K562 (cell line): Measurements from ENCODE around the gene POU3F1. TPM values are rescaled to one million over a fixed set of nuclear protein-coding genes. Genes with fewer than 3 reads are reported as not detected.
A peak's percentile ranks its signal among the peaks of the same experiment; 100 is the strongest.

Experiments
- ATAC-seq: fragments of 200-7000 bp; cut with Tn5 transposase; 3 replicates; pipeline ENCODE4 v1.9.1; 2020; ENCODE audit warnings: moderate library complexity
- BruUV-seq: library from RNA; stranded (reverse); fragments of 400-500 nt; replicated peaks from 2 replicates; lab custom pipeline; 2021; lab: Mats Ljungman, UMichigan
- CTCF ChIA-PET: fragments of 300-600 bp; formaldehyde crosslinking; extraction: SDS; loops from one replicate; lab custom pipeline; 2021; ENCODE audit warnings: low intra/inter-chr PET ratio; lab: Yijun Ruan, JAX
- POLR2A ChIA-PET: fragments of 300-600, 350-650 bp; sonication (Branson Sonifier 250); formaldehyde crosslinking; extraction: SDS; loops from one replicate; lab custom pipeline; 2021; ENCODE audit warnings: antibody characterized with exemption, inconsistent platforms; lab: Yijun Ruan, JAX
- DNase-seq, 4 experiments: peaks; one replicate each; pipeline versions ENCODE4 v3.0.0 to v3.0.0-alpha.2; 2011 to 2018; ENCODE audit warnings: low spot score in 3 of 4, mixed read lengths in 3 of 4; ENCODE audit errors: extremely low read depth in 1 of 4
- FAIRE-seq: peaks from 2 replicates; lab custom pipeline; 2011; peaks lifted over from hg19 to GRCh38; lab: Jason Lieb, UNC
- H2AFZ ChIP-seq: 2 replicates; pipeline ENCODE4 v1.6.0; 2011; ENCODE audit warnings: low read depth, low read length, control low read depth, inconsistent platforms
- H3K27ac ChIP-seq: fragments of 200-600 bp; 3 replicates; pipeline ENCODE4 v1.8.0; 2011; ENCODE audit warnings: low read depth, mild to moderate bottlenecking, control low read depth, inconsistent platforms, low read length, moderate library complexity, mixed read lengths; ENCODE audit errors: extremely low read depth
- H3K27me3 ChIP-seq, 2 experiments: fragments of 300-600 bp in 1 of 2; 2 replicates in 1 of 2; 3 replicates in 1 of 2; pipeline versions ENCODE4 v1.6.0 to v1.8.0; 2011; ENCODE audit warnings: inconsistent platforms in 2 of 2, low read length in 2 of 2, mild to moderate bottlenecking in 1 of 2, mixed read lengths in 1 of 2, moderate library complexity in 1 of 2; ENCODE audit not compliant: control insufficient read depth in 2 of 2, insufficient read depth in 2 of 2
- H3K36me3 ChIP-seq: fragments of 300-600 bp; 3 replicates; pipeline ENCODE4 v1.8.0; 2011; ENCODE audit warnings: mild to moderate bottlenecking, low read length, inconsistent platforms; ENCODE audit not compliant: control insufficient read depth, insufficient read depth
- H3K4me1 ChIP-seq, 2 experiments: fragments of 200-600 bp in 1 of 2; replicated peaks in 1 of 2; 2 replicates in 1 of 2; 3 replicates in 1 of 2; pipeline versions ENCODE4 v1.5.1 to v1.8.0; 2011; ENCODE audit warnings: inconsistent platforms in 2 of 2, low read length in 2 of 2, mild to moderate bottlenecking in 1 of 2, mixed read lengths in 1 of 2, moderate library complexity in 1 of 2; ENCODE audit not compliant: control insufficient read depth in 2 of 2, insufficient read depth in 2 of 2
- H3K4me2 ChIP-seq: 2 replicates; pipeline ENCODE4 v1.6.1; 2011; ENCODE audit warnings: low read length, control low read depth, inconsistent platforms, mixed read lengths; ENCODE audit not compliant: insufficient read depth
- H3K4me3 ChIP-seq: fragments of 200-600 bp; sonication (generic), shearing (Covaris generic); 2 replicates; pipeline ENCODE4 v1.5.1; 2016; ENCODE audit warnings: control low read depth, inconsistent platforms
- H3K79me2 ChIP-seq: fragments of 200-600 bp; 3 replicates; pipeline ENCODE4 v1.8.0; 2011; ENCODE audit warnings: low read length, inconsistent platforms; ENCODE audit not compliant: control insufficient read depth, insufficient read depth
- H3K9ac ChIP-seq, 2 experiments: 2 replicates each; pipeline versions ENCODE4 v1.6.0 to v1.6.1; 2011; ENCODE audit warnings: low read depth in 2 of 2, low read length in 2 of 2, control low read depth in 1 of 2, inconsistent platforms in 1 of 2, mild to moderate bottlenecking in 1 of 2, mixed read lengths in 1 of 2; ENCODE audit not compliant: insufficient read depth in 1 of 2
- H3K9me1 ChIP-seq: one replicate; pipeline ENCODE4 v1.6.0; 2011; ENCODE audit warnings: inconsistent platforms, mild to moderate bottlenecking, low read length, moderate library complexity; ENCODE audit not compliant: control insufficient read depth, insufficient read depth
- H3K9me3 ChIP-seq: replicated peaks from 2 replicates; pipeline ENCODE4 v1.5.1; 2011; ENCODE audit warnings: low read depth, low read length, inconsistent platforms; ENCODE audit not compliant: control insufficient read depth, insufficient read depth
- H4K20me1 ChIP-seq: replicated peaks from 2 replicates; pipeline ENCODE4 v1.6.1; 2011; ENCODE audit warnings: low read length, inconsistent platforms, mixed read lengths; ENCODE audit not compliant: control insufficient read depth, insufficient read depth
- ELF4 ChIP-seq: fragments of 450-650 bp; formaldehyde crosslinking; IDR thresholded peaks from 2 replicates; pipeline ENCODE4 v1.4.0; 2022; ENCODE audit warnings: missing genetic modification characterization
- HNRNPL ChIP-seq: fragments of 200-400 bp; formaldehyde crosslinking; IDR thresholded peaks from 2 replicates; pipeline ENCODE4 v1.6.1; 2017; ENCODE audit warnings: low read depth, mild to moderate bottlenecking, low read length
- MAFK ChIP-seq: IDR thresholded peaks from 2 replicates; pipeline ENCODE4 v1.6.1; 2011; ENCODE audit warnings: low read length, improper control_type of control experiment
- NR1H2 ChIP-seq: sonication (generic); formaldehyde crosslinking; IDR thresholded peaks from 2 replicates; pipeline ENCODE4 v1.4.0; 2020; ENCODE audit warnings: mild to moderate bottlenecking, missing genetic modification reagents
- NR3C1 ChIP-seq: sonication (generic); formaldehyde crosslinking; IDR thresholded peaks from 2 replicates; pipeline ENCODE4 v1.8.1; 2022; ENCODE audit warnings: missing genetic modification reagents
- POLR2G ChIP-seq: fragments of 200-400 bp; formaldehyde crosslinking; IDR thresholded peaks from 2 replicates; pipeline ENCODE4 v1.6.1; 2017; ENCODE audit warnings: low read depth, mild to moderate bottlenecking, antibody characterized with exemption, low read length, moderate library complexity
- SAFB2 ChIP-seq: fragments of 200-400 bp; formaldehyde crosslinking; IDR thresholded peaks from 2 replicates; pipeline ENCODE4 v1.6.1; 2018; ENCODE audit warnings: borderline replicate concordance, low read length, low read depth, moderate library complexity; ENCODE audit not compliant: severe bottlenecking
- SIX5 ChIP-seq, 2 experiments: IDR thresholded peaks; 2 replicates each; pipeline ENCODE4 v1.6.1; 2011; ENCODE audit warnings: low read length in 2 of 2, borderline replicate concordance in 1 of 2, low read depth in 1 of 2, mild to moderate bottlenecking in 1 of 2, moderate library complexity in 1 of 2; ENCODE audit not compliant: insufficient read depth in 1 of 2
- TEAD2 ChIP-seq: fragments of 450-650 bp; IDR thresholded peaks from 2 replicates; pipeline ENCODE4 v1.6.1; 2016; ENCODE audit warnings: missing genetic modification characterization, control low read depth, missing compliant biosample characterization
- ZC3H4 ChIP-seq: sonication (generic); formaldehyde crosslinking; IDR thresholded peaks from 2 replicates; pipeline ENCODE4 v1.9.0; 2021; ENCODE audit warnings: missing genetic modification reagents, borderline replicate concordance
- ZNF263 ChIP-seq: sonication (generic); formaldehyde crosslinking; IDR thresholded peaks from 2 replicates; pipeline ENCODE4 v1.8.0; 2022; ENCODE audit warnings: mild to moderate bottlenecking, missing genetic modification reagents, borderline replicate concordance
- ZNF41 ChIP-seq: fragments of 250-450 bp; sonication (Bioruptor Pico); conservative IDR thresholded peaks from 2 replicates; pipeline ENCODE4 v1.4.0; 2020; ENCODE audit warnings: mild to moderate bottlenecking
- ZNF717 ChIP-seq: fragments of 250-450 bp; sonication (Bioruptor Pico); IDR thresholded peaks from 2 replicates; pipeline ENCODE4 v1.5.0; 2021
- WGBS: fragments of 100-300 bp; shearing (Covaris generic); methylation state at CpG from one replicate; pipeline ENCODE4 v1.1.6; 2016; ENCODE audit warnings: low coverage, mixed read lengths; ENCODE audit not compliant: insufficient coverage; ENCODE audit errors: missing lambda C conversion rate; 5-methylcytosine and 5-hydroxymethylcytosine counted together
- in situ Hi-C: fragments of 300-500 bp; cut with MboI; formaldehyde crosslinking; loops from 4 replicates; pipeline ENCODE4 v1.15.0; 2018; ENCODE audit warnings: inconsistent platforms, mixed read lengths
- intact Hi-C: fragments of 100-400 bp; cut with micrococcal nuclease; formaldehyde crosslinking; loops from 2 replicates; pipeline ENCODE4 v1.14.2; 2022
- polyA plus RNA-seq, 8 experiments: library from polyadenylated mRNA; depleted of rRNA in 4 of 8; stranded (reverse) in 5 of 8; unstranded in 3 of 8; fragments of >200 nt; fragmentation: Nextera tagmentation in 2 of 8; fragmentation: Illumina TruSeq in 1 of 8; extraction: Ambion mirVana in 2 of 8; extraction: Trizol in 1 of 8; gene quantifications; 2 replicates each; pipeline versions ENCODE4 v1.2.1 to v1.2.3, GENCODE V29; 2011 to 2014; ENCODE audit warnings: inconsistent platforms in 1 of 8, missing spikeins in 1 of 8
- total RNA-seq, 7 experiments: library from RNA; depleted of rRNA in 6 of 7; stranded (reverse); fragments of >200 nt in 6 of 7; fragmentation: Illumina TruSeq in 2 of 7; extraction: Trizol in 2 of 7; gene quantifications; 2 replicates each; pipeline versions ENCODE4 v1.2.1 to v1.2.3, GENCODE V29; 2011 to 2021; ENCODE audit warnings: low replicate concordance in 1 of 7
- TF ChIP-seq, protein P1 (sequence below): fragments of 450-650 bp; formaldehyde crosslinking; IDR thresholded peaks from 2 replicates; pipeline ENCODE4 v1.4.0; 2022; ENCODE audit warnings: missing genetic modification characterization
- TF ChIP-seq, protein P2 (sequence below): sonication (generic); formaldehyde crosslinking; IDR thresholded peaks from 2 replicates; pipeline ENCODE4 v1.8.0; 2022; ENCODE audit warnings: mild to moderate bottlenecking, missing genetic modification reagents

The POU3F1 gene
- total and polyA plus RNA-seq, 9 of the 15 experiments (the other 6 are each of a cell fraction or from before 2014, with no cell fraction given), result 0.09 TPM; not detected in 8

DNA sequence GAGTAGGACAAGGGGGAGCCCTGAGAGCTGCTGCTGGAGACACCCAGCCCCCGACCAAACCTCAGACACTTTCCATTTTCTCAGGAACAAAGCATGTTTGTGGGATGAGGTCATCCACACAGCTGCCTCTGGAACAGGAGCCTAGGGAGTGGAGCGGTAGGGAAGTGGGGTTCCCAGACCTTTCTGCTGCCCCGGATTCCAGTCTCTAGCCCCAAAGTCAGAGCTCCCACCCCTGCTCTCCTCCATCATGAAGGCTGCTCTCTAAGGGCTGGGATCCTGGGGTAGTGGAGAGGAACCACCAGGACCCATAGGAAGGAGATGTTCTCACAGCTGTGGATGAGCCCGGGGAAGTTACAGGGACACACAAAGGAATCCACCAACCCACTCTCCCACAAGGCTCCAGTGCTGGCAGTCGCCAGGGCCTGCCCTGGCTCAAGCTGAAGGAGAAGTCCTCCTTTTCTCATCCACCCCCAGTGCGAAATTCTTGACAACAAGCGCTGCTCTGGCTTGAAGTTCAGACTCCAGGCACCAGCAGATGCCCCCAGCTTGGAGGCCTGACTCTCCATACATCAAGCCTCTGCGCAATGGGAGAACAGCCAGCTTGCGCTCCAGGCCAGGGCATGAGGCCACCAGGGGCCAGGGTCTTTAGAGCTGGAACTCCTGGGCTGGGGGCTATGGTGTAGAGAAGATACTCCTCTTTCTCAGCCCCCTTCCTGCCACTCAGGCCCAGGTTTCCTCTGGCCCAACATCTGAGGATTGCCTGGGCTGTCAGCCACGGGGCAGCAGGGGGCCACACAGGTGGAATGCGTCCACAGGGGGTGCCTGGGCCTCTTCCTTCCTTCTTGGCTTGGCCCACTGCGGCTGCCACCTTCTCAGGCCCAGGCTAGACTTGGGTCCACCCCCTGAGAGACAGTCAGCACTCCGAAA, 45.8 kb downstream of the POU3F1 start (continued):
- peak; percentile 70 for TF ChIP-seq POLR2G
- TF ChIP-seq MAFK, result peak; percentile 1; the same call in 1 of the 2 replicates
- no peak for TF ChIP-seq TEAD2 (tag)

DNA sequence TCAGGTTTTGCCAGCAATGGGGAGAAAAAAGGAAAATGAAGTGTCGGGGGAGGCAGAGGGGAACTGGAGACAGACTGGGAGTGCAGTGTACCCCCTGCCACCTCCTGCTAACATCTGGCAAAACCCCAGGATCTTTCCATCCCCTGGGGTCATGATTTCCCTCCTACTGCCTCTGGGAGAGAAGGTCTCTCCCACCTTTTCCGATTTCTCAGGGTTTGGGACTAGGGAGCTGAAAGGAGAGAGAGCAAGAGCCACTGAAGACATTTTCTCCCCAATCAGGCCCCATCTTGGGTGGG, 46.4 kb downstream of the POU3F1 start:
- H3K36me3 ChIP-seq, result peaks cover 78% of the 10 kb centered on the region
- H3K79me2 ChIP-seq, result peaks cover 80% of the 10 kb centered on the region
- peaks cover 51 to 73% of the 10 kb centered on the region in 2 experiments for H3K4me1 ChIP-seq
- ChIA-PET CTCF (no interaction called here), POLR2A (interaction anchor here (0.5 to 5.9 kb wide), 9 partner anchors 8 to 821 kb away, joined by 3 to 66 read pairs (median 3); partner anchors contain the start of genes SF3A3, SNIP1 and UTP11)
- H2AFZ ChIP-seq, result no peak overlapping the region
- H3K27me3 ChIP-seq, result no peaks in the 10 kb centered on the region
- peaks cover 2% of the 10 kb centered on the region for H3K9me1 ChIP-seq
- in situ Hi-C loops (no loop called here), intact Hi-C loops (no loop called here)
- H3K9ac ChIP-seq, result peak overlapping the region; percentile 82 to 90
- no peak for FAIRE-seq
- peak overlapping the region; percentile 96 for H3K27ac ChIP-seq
- H3K4me3 ChIP-seq, result peak overlapping the region; percentile 65
- DNase-seq, result no peak
- 0 out of 2 replicates have a peak, but pooled peaks cover 12% of the 10 kb centered on the region for H4K20me1 ChIP-seq
- no peak for ATAC-seq
- BruUV-seq, result no TSS peak
- H3K4me2 ChIP-seq, result peak overlapping the region; percentile 80
- WGBS, result 16% methylated on average over 2 of the region's 2 CpGs
- H3K9me3 ChIP-seq, result no peaks in the 10 kb centered on the region
- no peak for TF ChIP-seq NR3C1 (CRISPR knock-in tag)
- TF ChIP-seq ZNF717 (CRISPR knock-in tag), result no peak
- TF ChIP-seq, protein P1, sequence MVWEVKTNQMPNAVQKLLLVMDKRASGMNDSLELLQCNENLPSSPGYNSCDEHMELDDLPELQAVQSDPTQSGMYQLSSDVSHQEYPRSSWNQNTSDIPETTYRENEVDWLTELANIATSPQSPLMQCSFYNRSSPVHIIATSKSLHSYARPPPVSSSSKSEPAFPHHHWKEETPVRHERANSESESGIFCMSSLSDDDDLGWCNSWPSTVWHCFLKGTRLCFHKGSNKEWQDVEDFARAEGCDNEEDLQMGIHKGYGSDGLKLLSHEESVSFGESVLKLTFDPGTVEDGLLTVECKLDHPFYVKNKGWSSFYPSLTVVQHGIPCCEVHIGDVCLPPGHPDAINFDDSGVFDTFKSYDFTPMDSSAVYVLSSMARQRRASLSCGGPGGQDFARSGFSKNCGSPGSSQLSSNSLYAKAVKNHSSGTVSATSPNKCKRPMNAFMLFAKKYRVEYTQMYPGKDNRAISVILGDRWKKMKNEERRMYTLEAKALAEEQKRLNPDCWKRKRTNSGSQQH, result no peak
- TF ChIP-seq SAFB2, result no peak
- TF ChIP-seq NR1H2 (CRISPR knock-in tag), result no peak
- TF ChIP-seq ELF4 (CRISPR knock-in tag), result no peak
- no peak for TF ChIP-seq ZNF41
- TF ChIP-seq HNRNPL, result 0 out of 2 replicates have a peak, but pooled peaks have one; percentile 32
- no peak for TF ChIP-seq SIX5 (IDR thresholded peaks at IDR 0.05; ENCODE audit: borderline replicate concordance in 1 of 2, insufficient read depth in 1 of 2, low read depth in 1 of 2, low read length in 2 of 2)
- no peak for TF ChIP-seq ZC3H4
- TF ChIP-seq, protein P2, sequence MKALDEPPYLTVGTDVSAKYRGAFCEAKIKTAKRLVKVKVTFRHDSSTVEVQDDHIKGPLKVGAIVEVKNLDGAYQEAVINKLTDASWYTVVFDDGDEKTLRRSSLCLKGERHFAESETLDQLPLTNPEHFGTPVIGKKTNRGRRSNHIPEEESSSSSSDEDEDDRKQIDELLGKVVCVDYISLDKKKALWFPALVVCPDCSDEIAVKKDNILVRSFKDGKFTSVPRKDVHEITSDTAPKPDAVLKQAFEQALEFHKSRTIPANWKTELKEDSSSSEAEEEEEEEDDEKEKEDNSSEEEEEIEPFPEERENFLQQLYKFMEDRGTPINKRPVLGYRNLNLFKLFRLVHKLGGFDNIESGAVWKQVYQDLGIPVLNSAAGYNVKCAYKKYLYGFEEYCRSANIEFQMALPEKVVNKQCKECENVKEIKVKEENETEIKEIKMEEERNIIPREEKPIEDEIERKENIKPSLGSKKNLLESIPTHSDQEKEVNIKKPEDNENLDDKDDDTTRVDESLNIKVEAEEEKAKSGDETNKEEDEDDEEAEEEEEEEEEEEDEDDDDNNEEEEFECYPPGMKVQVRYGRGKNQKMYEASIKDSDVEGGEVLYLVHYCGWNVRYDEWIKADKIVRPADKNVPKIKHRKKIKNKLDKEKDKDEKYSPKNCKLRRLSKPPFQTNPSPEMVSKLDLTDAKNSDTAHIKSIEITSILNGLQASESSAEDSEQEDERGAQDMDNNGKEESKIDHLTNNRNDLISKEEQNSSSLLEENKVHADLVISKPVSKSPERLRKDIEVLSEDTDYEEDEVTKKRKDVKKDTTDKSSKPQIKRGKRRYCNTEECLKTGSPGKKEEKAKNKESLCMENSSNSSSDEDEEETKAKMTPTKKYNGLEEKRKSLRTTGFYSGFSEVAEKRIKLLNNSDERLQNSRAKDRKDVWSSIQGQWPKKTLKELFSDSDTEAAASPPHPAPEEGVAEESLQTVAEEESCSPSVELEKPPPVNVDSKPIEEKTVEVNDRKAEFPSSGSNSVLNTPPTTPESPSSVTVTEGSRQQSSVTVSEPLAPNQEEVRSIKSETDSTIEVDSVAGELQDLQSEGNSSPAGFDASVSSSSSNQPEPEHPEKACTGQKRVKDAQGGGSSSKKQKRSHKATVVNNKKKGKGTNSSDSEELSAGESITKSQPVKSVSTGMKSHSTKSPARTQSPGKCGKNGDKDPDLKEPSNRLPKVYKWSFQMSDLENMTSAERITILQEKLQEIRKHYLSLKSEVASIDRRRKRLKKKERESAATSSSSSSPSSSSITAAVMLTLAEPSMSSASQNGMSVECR, result peak; percentile 69; the same call in 1 of the 2 replicates
- no peak for TF ChIP-seq ZNF263 (CRISPR knock-in tag)
